Effector memory CD8-positive, alpha-beta T cell (primary cell): ENCODE measurements around the gene SLC36A2.

Source experiments
- ATAC-seq: fragments of 150-1000 bp; cut with Tn5 transposase; replicated peaks from 2 replicates; pipeline ENCODE4 v1.10.0; 2021; ENCODE audit warnings: mild to moderate bottlenecking, moderate library complexity
- DNase-seq, 3 experiments: peaks; one replicate each; pipeline ENCODE4 v3.0.0; 2021
- H3K27ac Mint-ChIP-seq, 2 donors: one replicate each; pipeline ENCODE4 v1.8.0; 2022; ENCODE audit warnings: mild to moderate bottlenecking in 2 of 2, mixed read lengths in 2 of 2, moderate library complexity in 2 of 2
- H3K27me3 Mint-ChIP-seq, 2 donors: one replicate each; pipeline ENCODE4 v1.8.0; 2022; ENCODE audit warnings: mixed read lengths in 2 of 2
- H3K36me3 Mint-ChIP-seq: one replicate; pipeline ENCODE4 v1.8.0; 2022; ENCODE audit warnings: mild to moderate bottlenecking, moderate library complexity, mixed read lengths; ENCODE audit not compliant: insufficient read depth
- H3K4me1 Mint-ChIP-seq, 2 donors: one replicate each; pipeline ENCODE4 v1.8.0; 2022; ENCODE audit warnings: low read depth in 2 of 2, mixed read lengths in 2 of 2
- H3K4me3 Mint-ChIP-seq, 2 donors: one replicate each; pipeline ENCODE4 v1.8.0; 2022; ENCODE audit warnings: mild to moderate bottlenecking in 2 of 2, mixed read lengths in 2 of 2, moderate library complexity in 2 of 2
- H3K9me3 Mint-ChIP-seq, 2 donors: one replicate each; pipeline ENCODE4 v1.8.0; 2022; ENCODE audit warnings: mixed read lengths in 2 of 2

Gene SLC36A2

GRCh38 chr5:151288180-151288579 is 59.2 kb downstream of the SLC36A2 start:
- DNase-seq (no peak), ATAC-seq (no peak)
- H3K4me1 Mint-ChIP-seq = no peaks in the 10 kb centered on the region
- H3K27ac Mint-ChIP-seq = no peak overlapping the region
- H3K36me3 Mint-ChIP-seq = no peaks in the 10 kb centered on the region
- peaks cover 0 to 7% of the 10 kb centered on the region in 2 donors for H3K27me3 Mint-ChIP-seq
- H3K9me3 Mint-ChIP-seq = no peaks in the 10 kb centered on the region
- H3K4me3 Mint-ChIP-seq = no peak overlapping the region

GRCh38 chr5:151286246-151286645 is 61.1 kb downstream of the SLC36A2 start:
- H3K36me3 Mint-ChIP-seq = no peaks in the 10 kb centered on the region
- ATAC-seq (no peak), DNase-seq (no peak)
- H3K9me3 Mint-ChIP-seq = no peaks in the 10 kb centered on the region
- peaks cover 0 to 7% of the 10 kb centered on the region in 2 donors for H3K27me3 Mint-ChIP-seq
- H3K4me1 Mint-ChIP-seq = no peaks in the 10 kb centered on the region
- H3K27ac Mint-ChIP-seq = no peak overlapping the region
- no peak overlapping the region for H3K4me3 Mint-ChIP-seq

DNA sequence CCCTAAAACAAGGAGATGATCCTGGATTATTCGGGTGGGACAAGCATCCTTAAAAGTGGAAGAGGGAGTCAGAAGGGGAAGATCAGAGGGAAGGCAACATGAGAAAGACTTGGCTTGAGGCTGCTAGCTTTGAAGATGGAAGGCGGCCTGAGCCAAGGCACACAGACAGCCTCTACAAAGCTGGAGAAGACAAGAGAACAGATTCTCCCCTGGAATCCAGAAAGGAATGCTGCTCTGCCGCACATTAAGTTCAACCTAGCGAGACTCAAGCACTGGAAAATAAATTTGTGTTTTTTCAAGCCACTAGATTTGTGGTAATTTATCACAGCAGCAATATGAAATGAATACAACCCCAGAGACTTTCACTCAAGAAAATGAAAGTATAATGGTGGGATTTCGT is 61.7 kb downstream of the SLC36A2 start:
- no peak overlapping the region for H3K4me3 Mint-ChIP-seq
- H3K27me3 Mint-ChIP-seq = peaks cover 0 to 7% of the 10 kb centered on the region in 2 donors
- no peaks in the 10 kb centered on the region for H3K4me1 Mint-ChIP-seq
- ATAC-seq = no peak
- no peaks in the 10 kb centered on the region for H3K36me3 Mint-ChIP-seq
- no peak overlapping the region for H3K27ac Mint-ChIP-seq
- no peaks in the 10 kb centered on the region for H3K9me3 Mint-ChIP-seq
- no peak for DNase-seq

DNA sequence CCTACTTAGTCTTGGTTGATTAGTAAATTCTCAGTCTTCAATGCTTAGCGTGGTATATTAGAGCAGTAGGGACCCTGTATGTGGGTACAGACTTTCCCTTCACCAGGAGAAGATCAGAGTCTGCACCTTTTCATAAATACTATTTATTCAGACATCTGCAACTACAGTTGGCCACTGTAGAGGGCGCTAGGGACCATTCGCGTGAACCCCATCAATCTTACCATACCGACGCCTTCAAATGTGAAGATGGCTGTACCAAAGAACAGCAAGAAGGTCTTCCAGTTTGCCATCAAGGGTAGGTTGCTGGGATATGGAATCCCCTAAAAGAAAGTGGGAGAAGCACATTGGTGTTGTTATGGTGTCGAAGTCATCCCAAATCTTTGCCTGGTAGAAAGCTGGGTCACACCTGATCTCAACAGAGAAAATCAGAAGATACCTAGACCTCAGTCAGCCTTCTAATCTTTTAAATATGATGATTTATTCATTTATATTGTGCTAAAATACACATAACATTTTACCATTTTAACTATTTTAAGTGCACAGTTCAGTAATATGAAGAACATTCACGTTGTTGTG is 62.9 kb downstream of the SLC36A2 start:
- DNase-seq (no peak), ATAC-seq (no peak)
- Mint-ChIP-seq H3K27me3 (peaks cover 0 to 7% of the 10 kb centered on the region in 2 donors), H3K4me1 (no peaks in the 10 kb centered on the region), H3K27ac (no peak overlapping the region), H3K4me3 (no peak overlapping the region), H3K9me3 (no peaks in the 10 kb centered on the region), H3K36me3 (no peaks in the 10 kb centered on the region)

DNA sequence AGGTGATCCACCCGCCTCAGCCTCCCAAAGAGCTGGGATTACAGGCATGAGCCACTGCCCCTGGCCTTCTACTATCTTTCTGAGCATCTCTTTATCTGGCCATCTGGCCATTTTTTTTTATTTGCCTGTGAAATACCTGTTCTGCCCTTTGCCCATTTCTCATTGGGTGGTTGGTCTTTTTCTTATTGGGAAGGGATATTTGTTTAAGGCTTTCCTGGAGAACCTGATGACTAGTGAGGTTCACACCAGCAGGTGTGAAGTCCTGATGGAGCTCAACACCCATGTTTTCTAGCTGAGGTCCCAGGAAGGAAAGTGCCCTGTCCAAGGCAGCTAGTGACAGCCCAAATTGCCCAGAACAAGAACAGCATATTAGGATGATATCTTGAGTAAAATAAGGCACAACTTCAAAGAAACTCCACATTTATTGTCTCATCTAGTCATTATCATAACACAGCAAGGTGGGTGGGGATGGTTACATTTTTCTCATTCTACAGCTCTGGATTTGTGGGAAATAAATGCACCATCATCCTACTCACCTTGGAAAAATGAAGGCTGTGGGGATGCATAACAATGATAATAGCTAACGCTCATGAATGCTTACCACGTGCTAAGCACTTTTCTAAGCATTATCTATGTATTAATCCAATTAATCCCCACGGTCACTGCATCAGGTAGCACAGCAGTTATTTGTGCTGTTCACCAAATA is 64.1 kb downstream of the SLC36A2 start:
- Mint-ChIP-seq H3K4me3 (no peak overlapping the region), H3K9me3 (no peaks in the 10 kb centered on the region), H3K27me3 (peaks cover 0 to 7% of the 10 kb centered on the region in 2 donors), H3K27ac (no peak overlapping the region), H3K36me3 (no peaks in the 10 kb centered on the region), H3K4me1 (no peaks in the 10 kb centered on the region)
- DNase-seq = no peak
- ATAC-seq = no peak

DNA sequence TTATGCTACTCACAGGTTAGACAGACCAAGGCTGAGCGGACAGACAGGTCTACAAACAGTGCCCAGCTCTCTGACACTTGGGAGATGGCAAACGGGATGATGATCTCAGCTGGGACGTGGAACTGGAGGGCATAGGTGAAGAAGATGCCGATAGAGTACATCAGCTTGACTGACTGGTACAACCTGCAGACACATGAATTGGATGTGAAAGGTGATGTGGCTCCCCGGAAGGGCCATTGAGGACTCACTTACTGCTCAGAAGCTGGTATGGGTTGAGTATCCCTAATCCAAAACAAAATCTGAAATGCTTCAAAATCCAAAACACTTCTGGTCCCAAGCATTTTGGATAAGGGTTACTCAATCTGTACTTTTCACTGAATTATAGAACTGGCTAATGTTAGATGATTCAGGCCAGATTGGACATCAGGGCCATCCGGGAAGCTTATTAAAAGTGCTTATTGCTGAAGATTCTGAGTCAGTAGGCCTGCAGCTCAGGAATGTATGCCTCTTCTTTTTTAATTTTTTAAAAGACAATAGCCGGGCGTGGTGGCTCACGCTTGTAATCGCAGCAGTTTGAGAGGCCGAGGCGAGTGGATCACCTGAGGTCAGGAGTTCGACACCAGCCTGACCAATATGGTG is 66.2 kb downstream of the SLC36A2 start:
- Mint-ChIP-seq H3K27me3 (peaks cover 8 to 11% of the 10 kb centered on the region in 2 donors), H3K4me3 (no peak overlapping the region), H3K4me1 (no peaks in the 10 kb centered on the region), H3K9me3 (no peaks in the 10 kb centered on the region), H3K36me3 (no peaks in the 10 kb centered on the region), H3K27ac (no peak overlapping the region)
- ATAC-seq (no peak), DNase-seq (no peak)

GRCh38 chr5:151280443-151280842 is 66.9 kb downstream of the SLC36A2 start:
- Mint-ChIP-seq H3K9me3 (no peaks in the 10 kb centered on the region), H3K27ac (no peak overlapping the region), H3K27me3 (peaks cover 8 to 11% of the 10 kb centered on the region in 2 donors), H3K4me1 (no peaks in the 10 kb centered on the region), H3K4me3 (no peak overlapping the region), H3K36me3 (no peaks in the 10 kb centered on the region)
- ATAC-seq = no peak
- no peak for DNase-seq

GRCh38 chr5:151278845-151279244 is 68.5 kb downstream of the SLC36A2 start:
- H3K4me3 Mint-ChIP-seq = no peak overlapping the region
- DNase-seq (no peak), ATAC-seq (no peak)
- H3K9me3 Mint-ChIP-seq = no peaks in the 10 kb centered on the region
- H3K27ac Mint-ChIP-seq = no peak overlapping the region
- H3K36me3 Mint-ChIP-seq = no peaks in the 10 kb centered on the region
- H3K27me3 Mint-ChIP-seq = peaks cover 7 to 8% of the 10 kb centered on the region in 2 donors
- H3K4me1 Mint-ChIP-seq = no peaks in the 10 kb centered on the region

DNA sequence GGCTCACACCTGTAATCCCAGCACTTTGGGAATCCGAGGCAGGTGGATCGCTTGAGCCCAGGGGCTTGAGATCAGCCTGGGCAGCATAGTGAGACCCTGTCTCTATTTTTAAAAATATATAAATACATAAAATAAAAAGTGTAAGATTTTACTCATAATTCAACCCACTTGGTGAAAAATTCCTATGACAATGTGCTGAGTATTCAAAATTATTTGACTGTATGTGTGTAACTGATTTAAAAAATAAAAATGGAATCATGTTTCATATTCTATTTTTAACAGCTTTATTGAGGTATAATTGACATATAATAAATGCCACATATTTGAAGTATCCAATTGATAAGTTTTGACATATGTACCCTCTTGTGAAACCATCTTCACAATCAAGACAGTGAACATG is 71.6 kb downstream of the SLC36A2 start:
- DNase-seq (no peak), ATAC-seq (no peak)
- peaks cover 5 to 8% of the 10 kb centered on the region in 2 donors for H3K27me3 Mint-ChIP-seq
- H3K27ac Mint-ChIP-seq = no peak overlapping the region
- no peaks in the 10 kb centered on the region for H3K36me3 Mint-ChIP-seq
- no peaks in the 10 kb centered on the region for H3K9me3 Mint-ChIP-seq
- no peaks in the 10 kb centered on the region for H3K4me1 Mint-ChIP-seq
- H3K4me3 Mint-ChIP-seq = no peak overlapping the region

GRCh38 chr5:151274666-151275065 is 72.7 kb downstream of the SLC36A2 start:
- H3K4me3 Mint-ChIP-seq = no peak overlapping the region
- H3K4me1 Mint-ChIP-seq = no peaks in the 10 kb centered on the region
- no peak for DNase-seq
- no peak for ATAC-seq
- no peaks in the 10 kb centered on the region for H3K36me3 Mint-ChIP-seq
- H3K27me3 Mint-ChIP-seq = peaks cover 5 to 8% of the 10 kb centered on the region in 2 donors
- H3K27ac Mint-ChIP-seq = no peak overlapping the region
- H3K9me3 Mint-ChIP-seq = no peaks in the 10 kb centered on the region

- DNase-seq (no peak), ATAC-seq (no peak)
- Mint-ChIP-seq H3K4me1 (no peaks in the 10 kb centered on the region), H3K27me3 (no peaks in the 10 kb centered on the region), H3K36me3 (peaks cover 6% of the 10 kb centered on the region), H3K27ac (no peak overlapping the region), H3K9me3 (no peaks in the 10 kb centered on the region), H3K4me3 (no peak overlapping the region)
Observed at GRCh38 chr5:151271336-151271735, 76.0 kb downstream of the SLC36A2 start.

DNA sequence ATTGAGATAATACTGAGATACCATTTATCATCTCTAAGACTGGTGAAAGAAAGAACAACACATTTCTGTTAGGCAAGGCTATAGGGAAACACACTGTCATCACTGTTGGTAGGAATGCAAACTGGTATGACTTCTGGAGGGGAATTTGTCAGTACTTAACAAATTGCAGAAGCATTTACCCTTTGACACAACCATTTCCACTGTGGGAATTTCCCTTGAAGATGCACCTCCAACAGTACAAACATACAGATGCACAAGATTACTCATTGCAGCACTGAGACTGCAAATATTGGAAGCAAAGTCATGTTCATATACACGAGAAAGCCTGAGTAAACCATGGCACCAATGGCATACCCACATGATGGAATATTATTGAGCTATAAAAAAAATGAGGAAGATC is 76.8 kb downstream of the SLC36A2 start:
- peaks cover 6% of the 10 kb centered on the region for H3K36me3 Mint-ChIP-seq
- H3K9me3 Mint-ChIP-seq = no peaks in the 10 kb centered on the region
- H3K4me1 Mint-ChIP-seq = no peaks in the 10 kb centered on the region
- no peak overlapping the region for H3K4me3 Mint-ChIP-seq
- H3K27me3 Mint-ChIP-seq = no peaks in the 10 kb centered on the region
- H3K27ac Mint-ChIP-seq = no peak overlapping the region
- DNase-seq = no peak
- ATAC-seq = no peak

GRCh38 chr5:151267491-151268260 is 79.7 kb downstream of the SLC36A2 start:
- DNase-seq (no peak), ATAC-seq (no peak)
- H3K36me3 Mint-ChIP-seq = peaks cover 11% of the 10 kb centered on the region
- H3K4me1 Mint-ChIP-seq = no peaks in the 10 kb centered on the region
- no peak overlapping the region for H3K4me3 Mint-ChIP-seq
- no peaks in the 10 kb centered on the region for H3K27me3 Mint-ChIP-seq
- no peaks in the 10 kb centered on the region for H3K9me3 Mint-ChIP-seq
- H3K27ac Mint-ChIP-seq = no peak overlapping the region
